ENCODE data around the gene FTO.

FTO gene

GRCh38 chr16:54200720-54201119 is 496.8 kb downstream of the FTO start:
- no peak for FAIRE-seq

- no peak for FAIRE-seq
These were observed 497.2 kb downstream of the FTO start for GRCh38 chr16:54201200-54201599.

Data from islet of Langerhans (tissue), 1 donor.